Hepatic stellate cell (primary cell): ENCODE results near the gene SUV39H1.
A peak's percentile ranks its signal among the peaks of the same experiment; 100 is the strongest.
"Not testable (repeated sequence)": the region's sequence is repeated elsewhere in the genome, so short reads cannot be mapped to it uniquely, and the experiment has no call there.

Experiments
- DNase-seq: peaks from one replicate; pipeline ENCODE4 v3.0.0; 2011; ENCODE audit warnings: low spot score

Gene SUV39H1, protein sequence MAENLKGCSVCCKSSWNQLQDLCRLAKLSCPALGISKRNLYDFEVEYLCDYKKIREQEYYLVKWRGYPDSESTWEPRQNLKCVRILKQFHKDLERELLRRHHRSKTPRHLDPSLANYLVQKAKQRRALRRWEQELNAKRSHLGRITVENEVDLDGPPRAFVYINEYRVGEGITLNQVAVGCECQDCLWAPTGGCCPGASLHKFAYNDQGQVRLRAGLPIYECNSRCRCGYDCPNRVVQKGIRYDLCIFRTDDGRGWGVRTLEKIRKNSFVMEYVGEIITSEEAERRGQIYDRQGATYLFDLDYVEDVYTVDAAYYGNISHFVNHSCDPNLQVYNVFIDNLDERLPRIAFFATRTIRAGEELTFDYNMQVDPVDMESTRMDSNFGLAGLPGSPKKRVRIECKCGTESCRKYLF

DNA sequence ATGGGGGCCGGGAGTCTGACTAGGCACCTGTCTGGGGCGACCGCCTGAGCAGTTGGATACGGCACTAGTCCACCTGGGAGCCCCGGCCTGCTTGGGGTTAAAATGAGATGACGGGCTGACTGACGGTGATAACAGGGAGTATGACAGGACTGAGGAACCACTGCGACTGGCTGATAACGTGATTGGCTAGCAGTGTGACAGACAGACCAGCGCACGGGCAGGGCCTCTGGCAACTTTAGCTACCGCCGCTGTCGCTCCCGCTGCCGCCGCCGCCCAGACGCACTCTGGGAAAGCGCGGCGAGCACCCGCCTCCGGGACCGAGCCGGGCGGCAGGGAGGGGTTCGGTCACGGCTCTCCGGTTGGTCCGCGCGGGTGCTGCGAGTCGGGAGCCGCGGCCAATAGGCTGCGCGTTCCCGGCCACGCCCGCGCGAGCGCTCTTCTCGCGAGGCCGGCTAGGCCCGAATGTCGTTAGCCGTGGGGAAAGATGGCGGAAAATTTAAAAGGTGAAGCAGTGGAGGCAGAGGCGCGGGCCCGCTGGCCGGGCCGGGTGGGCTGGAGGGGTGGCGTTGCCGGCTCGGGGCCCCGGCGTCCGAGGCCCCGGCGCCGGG lies at the start of gene SUV39H1:
Gene SUV39H1, plus strand, starts transcription at position 434 of the 608 bp plus-strand sequence. Its CDS starts 51 bp downstream, at position 485.
- peak; percentile 92 for DNase-seq

DNA sequence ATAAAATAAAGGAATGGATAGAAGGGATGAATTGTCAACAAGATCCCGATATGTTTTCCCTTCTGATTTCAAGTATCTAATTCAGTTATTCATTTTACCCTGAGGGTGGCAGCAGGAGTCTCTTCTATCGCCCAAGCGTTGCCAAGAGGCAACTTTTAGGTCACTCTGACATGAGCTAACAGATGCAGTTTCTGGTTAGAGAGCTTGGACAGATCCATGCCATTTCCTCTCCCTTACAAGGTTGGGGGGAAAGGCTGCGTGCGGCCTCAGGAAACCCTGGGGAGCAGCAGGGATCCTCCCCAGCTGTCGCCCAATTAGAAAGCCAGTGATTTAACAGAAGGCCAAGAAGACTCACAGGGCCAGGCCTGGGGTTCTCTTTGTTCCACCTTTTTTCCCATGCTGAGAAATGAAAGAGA lies 48.2 kb upstream of the SUV39H1 start:
- DNase-seq = peak; percentile 35

DNA sequence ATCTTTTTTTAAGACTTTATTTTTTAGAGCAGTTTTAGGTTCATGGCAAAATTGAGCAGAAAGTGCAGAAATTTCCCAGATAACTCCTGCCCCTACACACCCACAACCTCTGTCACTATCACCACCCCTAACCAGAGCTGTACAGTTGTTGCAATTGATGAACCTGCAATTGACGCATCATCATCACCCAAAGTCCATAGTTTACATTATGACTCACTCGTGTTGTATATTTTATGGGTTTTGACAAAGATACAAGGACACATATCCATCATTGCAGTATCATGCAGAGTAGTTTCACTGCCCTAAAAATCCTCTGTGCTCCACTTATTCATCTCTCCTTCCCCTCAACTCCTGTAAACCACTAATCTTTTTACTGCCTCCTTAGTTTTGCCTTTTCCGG lies 47.4 kb upstream of the SUV39H1 start:
- no peak for DNase-seq

DNA sequence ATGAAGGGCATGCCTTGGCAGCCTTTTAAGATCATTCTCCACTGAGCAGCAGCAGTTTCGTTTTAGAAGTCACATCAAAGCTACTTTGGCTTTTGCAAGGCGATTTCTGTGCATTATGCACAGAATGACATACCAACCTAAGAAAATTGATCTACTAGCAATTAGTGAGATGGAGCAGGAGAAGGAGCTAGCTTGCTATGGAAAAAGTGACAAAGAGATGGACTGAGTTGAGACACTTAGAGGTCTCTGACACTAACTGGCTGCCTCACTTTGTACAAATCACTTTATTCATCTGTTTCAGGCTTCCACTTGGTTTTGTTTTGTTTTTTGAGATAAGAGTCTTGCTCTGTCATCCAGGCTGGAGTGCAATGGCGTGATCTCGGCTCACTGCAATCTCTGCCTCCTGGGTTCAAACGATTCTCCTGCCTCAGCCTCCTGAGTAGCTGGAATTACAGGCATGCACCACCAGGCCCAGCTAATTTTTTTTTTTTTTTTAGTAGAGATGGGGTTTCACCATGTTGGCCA lies 44.4 kb upstream of the SUV39H1 start:
- not testable (repeated sequence) for DNase-seq

DNA sequence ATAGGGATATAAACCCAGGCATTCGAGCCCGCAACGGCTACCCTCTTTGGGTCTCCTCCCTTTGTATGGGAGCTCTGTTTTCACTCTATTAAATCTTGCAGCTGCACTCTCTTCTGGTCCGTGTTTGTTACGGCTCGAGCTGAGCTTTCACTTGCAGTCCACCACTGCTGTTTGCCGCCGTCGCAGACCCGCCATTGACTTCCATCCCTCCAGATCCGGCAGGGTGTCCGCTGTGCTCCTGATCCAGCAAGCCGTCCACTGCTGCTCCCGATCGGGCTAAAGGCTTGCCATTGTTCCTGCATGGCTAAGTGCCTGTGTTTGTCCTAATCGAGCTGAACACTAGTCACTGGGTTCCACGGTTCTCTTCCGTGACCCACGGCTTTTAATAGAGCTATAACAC lies 41.8 kb upstream of the SUV39H1 start:
- DNase-seq = not testable (repeated sequence)

DNA sequence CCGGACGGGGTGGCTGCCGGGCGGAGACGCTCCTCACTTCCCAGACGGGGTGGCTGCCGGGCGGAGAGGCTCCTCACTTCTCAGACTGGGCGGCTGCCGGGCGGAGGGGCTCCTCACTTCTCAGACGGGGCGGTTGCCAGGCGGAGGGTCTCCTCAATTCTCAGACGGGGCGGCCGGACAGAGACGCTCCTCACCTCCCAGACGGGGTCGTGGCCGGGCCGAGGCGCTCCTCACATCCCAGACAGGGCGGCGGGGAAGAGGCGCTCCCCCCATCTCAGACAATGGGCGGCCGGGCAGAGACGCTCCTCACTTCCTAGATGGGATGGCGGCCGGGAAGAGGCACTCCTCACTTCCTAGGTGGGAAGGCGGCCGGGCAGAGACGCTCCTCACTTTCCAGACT lies 36.8 kb upstream of the SUV39H1 start:
- not testable (repeated sequence) for DNase-seq

DNA sequence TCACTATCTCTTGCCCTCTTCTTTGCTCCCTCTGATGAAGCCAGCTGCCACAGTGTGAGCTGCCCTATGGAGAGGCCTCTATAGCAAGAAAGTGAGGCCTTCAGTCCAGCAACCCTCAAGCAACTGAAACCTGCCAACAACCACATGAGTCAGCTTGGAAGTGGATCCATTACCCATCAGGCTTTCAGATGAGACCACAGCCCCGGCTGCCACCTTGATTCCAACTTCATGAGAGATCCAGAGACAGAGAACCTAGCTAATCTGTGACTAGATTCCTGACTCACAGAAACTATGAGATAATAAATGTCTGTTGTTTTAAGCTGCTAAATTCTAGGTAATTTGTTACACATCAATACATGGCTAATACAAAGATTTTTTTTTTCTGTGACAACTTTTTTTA lies 33.3 kb upstream of the SUV39H1 start:
- no peak for DNase-seq

DNA sequence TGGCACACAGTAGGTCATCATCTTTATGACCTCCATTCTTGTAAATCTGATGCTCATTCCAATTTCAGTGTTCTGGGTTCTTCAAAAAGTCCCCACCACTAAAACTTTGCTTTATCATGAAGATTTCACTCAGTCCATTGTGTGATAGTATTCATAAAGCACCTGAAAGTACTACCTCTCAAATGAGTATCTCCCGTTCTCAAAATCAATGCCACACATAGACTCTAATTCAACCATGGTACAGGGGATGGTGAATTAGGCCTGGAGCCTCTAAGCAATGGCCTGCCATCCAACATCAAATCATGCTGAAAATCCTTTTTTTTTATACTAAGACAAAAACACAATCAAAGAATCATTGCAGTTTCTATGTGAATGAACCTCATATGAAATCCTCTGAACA lies 32.4 kb upstream of the SUV39H1 start:
- no peak for DNase-seq

DNA sequence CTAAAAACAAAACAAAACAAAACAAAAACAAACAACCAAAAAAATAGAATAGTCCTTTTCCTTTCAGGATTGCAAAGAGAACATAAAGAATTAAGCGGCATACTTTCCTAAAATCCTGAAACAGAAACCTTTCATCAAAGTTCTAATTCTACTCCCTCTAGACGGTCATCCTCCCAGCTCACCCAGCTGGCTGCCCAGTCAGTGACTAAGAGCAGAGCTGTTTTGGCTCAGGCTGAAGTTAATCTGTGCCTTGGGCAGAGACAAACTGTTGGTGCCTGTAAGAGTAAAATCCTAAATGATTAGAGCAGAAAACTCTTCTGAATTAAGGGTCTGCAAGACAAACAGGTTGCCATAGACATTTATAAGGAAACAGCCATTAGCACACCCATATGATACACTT lies 30.5 kb upstream of the SUV39H1 start:
- DNase-seq = peak; percentile 36

DNA sequence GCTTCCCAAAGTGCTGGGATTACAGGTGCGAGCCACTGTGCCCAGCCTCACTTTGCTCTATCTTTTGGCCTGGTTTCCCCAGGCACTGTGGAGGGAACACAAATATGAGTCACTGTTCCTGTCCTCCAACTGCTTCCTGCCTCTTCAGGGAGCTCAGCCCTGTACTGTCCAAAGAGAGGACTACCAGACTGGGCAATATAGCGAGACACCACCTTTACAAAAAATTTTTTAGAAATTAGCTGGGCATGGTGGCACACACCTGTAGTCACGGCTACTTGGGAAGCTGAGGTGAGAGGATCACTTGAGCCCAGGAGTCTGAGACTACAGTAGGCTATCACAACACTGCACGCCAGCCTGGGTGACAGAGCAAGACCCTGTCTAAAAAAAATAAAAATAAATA lies 29.9 kb upstream of the SUV39H1 start:
- no peak for DNase-seq

DNA sequence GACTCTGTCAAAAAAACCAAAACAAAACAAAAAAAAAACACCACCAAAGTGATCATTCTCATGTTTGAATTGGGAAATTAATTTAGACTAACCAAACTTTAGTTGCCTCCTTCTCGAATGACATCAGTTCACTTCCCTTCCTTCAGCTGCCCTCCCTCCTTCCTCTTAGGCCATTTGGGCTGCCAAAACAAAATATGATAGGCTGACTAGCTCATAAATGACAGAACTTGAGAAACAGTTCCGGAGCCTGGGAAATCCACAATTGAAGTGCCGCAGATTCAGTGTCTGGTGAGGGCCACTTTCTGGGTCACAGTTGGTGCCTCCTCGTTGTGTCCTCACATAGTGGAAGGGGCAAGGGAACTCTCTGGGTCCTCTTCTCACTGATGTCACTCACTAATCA lies 29.0 kb upstream of the SUV39H1 start:
- DNase-seq = no peak

DNA sequence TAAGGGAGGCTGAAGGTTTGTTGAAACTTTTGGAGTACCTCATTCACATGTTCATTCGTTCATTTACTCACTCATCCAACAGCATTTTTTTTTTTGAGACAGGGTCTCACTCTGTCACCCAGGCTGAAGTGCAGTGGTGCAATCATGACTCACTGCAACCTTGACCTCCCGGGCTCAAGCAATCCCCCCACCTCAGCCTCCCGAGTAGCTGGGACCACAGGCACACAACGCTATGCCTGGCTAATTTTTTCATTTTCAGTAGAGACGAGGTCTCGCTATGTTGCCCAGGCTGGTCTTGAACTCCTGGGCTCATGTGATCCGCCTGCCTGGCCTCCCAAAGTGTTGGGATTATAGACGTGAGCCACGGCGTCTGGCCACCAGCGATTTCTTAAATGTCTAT lies 28.3 kb upstream of the SUV39H1 start:
- not testable (repeated sequence) for DNase-seq

DNA sequence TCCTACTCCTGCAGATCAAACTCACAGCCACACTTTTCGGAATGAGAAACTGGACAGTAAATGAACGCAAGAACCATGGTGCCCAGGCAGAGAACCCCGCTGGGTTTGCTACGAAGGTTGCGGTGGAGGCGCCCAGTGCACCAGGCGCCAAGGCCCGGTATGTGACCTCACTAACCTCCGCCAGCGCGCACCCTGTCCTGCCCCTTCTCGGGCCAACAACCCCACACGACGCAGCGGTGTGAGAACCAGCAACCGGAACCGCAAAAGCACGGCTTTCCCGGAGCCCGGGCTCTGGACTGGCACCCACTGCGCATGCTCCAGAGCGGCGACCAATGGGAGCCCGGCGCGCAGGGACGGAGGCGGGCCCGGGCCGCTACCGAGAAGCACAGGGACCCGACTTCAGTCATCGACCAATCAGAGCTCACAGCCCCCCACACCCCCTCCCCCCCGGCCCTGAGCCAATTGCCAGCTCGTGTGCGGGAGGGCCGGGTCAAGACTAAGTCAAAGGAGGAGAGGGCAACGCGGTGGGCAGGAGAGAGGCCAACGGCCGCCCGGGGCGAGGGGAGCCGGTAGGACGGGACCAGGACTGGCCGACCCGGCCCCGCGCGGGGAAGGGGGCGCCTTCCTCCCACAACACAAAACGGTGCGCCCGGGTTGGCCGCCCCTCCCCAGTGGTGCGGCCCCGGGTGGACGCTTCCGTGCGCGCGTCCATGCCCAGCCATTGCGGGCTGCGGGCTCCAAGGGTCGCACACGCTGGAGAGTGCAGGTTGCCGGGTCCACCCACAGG lies 20.2 kb upstream of the SUV39H1 start:
- peak; percentile 98 for DNase-seq

DNA sequence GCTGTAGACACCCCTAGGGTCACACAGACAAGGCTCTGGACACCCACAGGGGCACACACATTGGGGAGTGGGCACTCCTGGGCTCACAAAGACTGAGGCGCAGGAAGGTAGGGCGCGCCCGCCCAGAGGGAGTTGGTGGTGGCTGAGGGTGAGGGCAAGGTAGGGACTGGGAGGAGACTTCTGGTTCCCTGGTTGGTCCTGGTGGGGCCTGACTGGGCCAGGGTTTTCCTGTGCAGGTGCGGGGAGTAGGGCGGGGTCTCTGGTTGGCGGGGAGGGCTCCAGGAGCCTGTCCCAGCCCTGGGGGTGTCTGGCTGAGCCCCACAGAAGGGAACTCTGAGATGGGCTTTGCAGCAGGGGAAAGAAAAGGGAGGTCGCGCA lies 19.7 kb upstream of the SUV39H1 start:
- no peak for DNase-seq

DNA sequence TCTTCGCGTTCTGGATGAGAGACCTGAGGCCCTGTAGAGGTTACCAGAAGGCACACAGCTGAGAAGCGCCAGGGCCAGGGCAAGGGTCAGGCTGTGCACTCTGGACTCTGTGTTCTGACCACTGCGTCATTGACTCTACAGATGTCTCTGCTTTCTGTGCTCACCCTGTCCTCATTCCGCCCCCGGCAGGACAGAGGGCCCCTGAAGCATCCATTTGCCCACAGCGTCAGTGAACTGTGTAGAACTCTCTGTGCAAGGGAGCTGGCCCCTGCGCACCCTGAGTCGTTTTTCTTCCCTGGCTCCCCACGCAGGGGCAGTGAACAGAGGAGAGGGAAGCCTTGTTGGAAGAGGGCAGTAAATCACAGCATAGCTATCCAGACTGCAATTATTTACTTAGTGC lies 19.0 kb upstream of the SUV39H1 start:
- DNase-seq = no peak

DNA sequence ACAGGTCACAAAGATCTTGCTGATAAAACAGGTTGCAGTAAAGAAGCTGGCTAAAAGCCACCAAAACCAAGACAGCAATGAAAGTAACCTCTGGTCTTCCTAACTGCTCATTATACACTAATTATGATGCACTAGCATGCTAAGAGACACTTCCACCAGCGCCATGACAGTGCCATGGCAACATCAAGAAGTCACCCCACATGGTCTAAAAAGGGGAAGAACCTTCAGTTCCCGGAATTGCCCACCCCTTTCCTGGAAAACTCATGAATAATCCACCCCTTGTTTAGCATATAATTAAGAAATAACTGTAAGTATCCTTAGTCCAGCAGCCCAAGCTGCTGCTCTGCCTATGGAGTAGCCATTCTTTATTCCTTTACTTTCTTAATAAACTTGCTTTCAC lies 16.1 kb upstream of the SUV39H1 start:
- not testable (repeated sequence) for DNase-seq

DNA sequence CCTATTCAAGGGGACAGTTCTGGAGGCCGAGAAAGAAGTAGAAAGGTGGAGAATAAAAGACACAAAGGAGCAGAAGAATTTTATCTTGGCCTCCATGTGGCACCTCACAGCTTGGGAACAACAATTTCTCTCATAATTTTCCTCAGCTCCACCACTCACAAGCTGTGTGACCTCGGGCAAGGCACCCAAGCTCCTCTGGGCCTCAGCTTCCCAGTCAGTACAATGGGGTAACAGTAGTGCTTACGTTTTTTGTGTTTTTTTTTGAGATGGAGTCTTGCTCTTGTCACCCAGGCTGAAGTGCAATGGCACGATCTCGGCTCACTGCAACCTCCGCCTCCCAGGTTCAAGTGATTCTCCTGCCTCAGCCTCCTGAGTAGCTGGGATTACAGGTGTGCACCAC lies 15.6 kb upstream of the SUV39H1 start:
- not testable (repeated sequence) for DNase-seq

DNA sequence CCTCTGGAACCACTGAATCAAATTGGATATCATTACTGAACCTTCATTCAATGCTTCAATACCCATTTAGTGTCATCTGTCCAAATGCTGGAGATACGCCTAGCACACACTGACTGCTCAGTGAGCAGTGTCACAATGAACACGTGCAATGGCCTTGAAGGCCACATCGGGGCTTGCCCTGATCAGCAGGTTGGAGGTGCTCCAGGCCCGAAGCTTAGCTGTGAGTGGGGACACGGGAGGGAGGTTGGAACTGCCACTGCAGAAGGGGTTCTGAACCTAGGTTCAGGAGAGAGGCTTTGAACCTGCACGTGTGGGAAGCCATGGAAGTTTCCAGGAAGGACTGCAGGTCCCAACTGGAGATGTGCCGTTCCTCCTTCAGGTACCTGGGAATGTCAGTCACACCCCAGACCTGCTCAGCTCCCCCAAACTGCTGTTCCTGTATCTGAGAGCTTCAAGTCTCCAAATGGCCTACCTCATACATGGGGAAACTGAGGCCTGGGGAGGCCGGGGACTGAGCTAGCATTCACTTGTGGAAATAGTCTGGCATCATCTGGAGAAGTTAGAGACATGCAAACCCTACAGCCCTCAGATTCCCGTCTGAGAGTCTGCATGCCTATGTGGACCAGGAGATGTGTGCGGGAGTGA lies 14.9 kb upstream of the SUV39H1 start:
- no peak for DNase-seq

DNA sequence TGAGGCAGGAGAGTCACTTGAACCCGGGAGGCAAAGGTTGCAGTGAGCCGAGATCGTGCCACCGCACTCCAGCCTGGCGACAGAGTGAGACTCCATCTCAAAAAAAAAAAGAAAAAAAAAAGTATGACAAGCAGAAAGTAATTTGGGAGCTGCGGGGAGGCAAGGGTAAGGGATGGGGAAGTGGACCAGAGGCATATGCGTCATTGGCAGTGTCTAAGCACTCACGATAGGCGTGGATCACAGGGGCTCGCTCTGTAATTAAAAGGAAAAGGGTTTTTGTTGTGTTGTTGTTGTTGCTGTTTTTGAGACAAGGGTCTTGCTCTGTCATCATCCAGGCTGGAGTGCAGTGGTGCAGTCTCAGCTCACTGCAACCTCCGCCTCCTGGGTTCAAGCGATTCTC lies 13.7 kb upstream of the SUV39H1 start:
- DNase-seq = not testable (repeated sequence)

DNA sequence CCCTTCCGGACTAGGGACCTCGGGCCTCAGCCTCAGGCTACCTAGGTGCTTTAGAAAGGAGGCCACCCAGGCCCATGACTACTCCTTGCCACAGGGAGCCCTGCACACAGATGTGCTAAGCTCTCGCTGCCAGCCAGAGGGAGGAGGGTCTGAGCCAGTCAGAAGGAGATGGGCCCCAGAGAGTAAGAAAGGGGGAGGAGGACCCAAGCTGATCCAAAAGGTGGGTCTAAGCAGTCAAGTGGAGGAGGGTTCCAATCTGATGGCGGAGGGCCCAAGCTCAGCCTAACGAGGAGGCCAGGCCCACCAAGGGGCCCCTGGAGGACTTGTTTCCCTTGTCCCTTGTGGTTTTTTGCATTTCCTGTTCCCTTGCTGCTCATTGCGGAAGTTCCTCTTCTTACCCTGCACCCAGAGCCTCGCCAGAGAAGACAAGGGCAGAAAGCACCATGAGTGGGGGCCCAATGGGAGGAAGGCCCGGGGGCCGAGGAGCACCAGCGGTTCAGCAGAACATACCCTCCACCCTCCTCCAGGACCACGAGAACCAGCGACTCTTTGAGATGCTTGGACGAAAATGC lies 13.0 kb upstream of the SUV39H1 start, which contains the start of gene WAS:
Gene WAS, plus strand, starts transcription at position 389 of the 572 bp plus-strand sequence. Its CDS starts 55 bp downstream, at position 444.
- DNase-seq = no peak

DNA sequence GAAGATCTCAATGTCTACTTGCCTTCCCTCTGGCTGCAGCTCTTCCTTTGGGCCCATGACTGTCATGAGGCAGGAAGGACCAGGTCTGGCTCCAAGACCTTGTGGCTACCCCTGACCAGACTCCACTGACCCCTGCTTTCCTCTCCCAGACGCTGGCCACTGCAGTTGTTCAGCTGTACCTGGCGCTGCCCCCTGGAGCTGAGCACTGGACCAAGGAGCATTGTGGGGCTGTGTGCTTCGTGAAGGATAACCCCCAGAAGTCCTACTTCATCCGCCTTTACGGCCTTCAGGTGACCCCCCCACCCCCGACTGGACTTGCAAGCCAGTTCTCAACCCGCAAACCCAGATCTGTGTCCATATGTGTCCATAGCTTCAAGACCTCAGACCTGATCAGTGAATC lies 12.4 kb upstream of the SUV39H1 start:
- DNase-seq = no peak

DNA sequence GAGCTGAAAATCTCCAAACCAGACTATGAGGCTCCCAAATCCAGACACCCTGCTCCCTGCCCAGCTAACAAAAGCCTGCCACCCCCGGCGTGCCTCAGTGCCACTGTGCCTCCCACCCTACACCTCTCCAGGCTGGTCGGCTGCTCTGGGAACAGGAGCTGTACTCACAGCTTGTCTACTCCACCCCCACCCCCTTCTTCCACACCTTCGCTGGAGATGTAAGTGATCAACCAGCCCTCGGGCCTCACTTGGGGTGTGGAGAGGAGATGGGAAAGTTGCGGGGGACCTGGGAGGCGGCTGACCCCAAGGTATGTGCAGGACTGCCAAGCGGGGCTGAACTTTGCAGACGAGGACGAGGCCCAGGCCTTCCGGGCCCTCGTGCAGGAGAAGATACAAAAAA lies 11.1 kb upstream of the SUV39H1 start:
- no peak for DNase-seq
